HG03521 (cell line): ENCODE measurements around the gene ESRRB.
"Not testable (repeated sequence)": the region's sequence is repeated elsewhere in the genome, so short reads cannot be mapped to it uniquely, and the experiment has no call there.

ENCODE experiments used
- ATAC-seq: cut with Tn5 transposase; IDR thresholded peaks from one replicate; pipeline ENCODE4 v1.9.1; 2021; ENCODE audit warnings: mild to moderate bottlenecking, moderate library complexity; ENCODE audit not compliant: unreplicated experiment

ESRRB gene

DNA sequence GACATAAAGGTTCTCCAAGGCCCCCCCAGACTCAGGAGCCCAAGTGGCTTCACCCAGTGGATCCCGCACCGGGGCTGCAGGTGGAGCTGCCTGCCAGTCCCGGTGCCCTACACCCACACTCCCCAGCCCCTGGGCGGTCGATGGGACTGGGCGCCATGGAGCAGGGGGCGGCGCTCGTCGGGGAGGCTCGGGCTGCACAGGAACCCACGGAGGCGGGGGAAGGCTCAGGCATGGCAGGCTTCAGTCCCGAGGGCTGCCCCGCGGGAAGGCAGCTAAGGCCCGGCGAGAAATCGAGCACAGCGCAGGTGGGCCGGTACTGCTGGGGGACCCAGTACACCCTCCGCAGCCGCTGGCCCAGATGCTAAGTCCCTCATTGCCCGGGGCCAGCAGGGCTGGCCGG lies 160.7 kb downstream of the ESRRB start:
- ATAC-seq = not testable (repeated sequence)

DNA sequence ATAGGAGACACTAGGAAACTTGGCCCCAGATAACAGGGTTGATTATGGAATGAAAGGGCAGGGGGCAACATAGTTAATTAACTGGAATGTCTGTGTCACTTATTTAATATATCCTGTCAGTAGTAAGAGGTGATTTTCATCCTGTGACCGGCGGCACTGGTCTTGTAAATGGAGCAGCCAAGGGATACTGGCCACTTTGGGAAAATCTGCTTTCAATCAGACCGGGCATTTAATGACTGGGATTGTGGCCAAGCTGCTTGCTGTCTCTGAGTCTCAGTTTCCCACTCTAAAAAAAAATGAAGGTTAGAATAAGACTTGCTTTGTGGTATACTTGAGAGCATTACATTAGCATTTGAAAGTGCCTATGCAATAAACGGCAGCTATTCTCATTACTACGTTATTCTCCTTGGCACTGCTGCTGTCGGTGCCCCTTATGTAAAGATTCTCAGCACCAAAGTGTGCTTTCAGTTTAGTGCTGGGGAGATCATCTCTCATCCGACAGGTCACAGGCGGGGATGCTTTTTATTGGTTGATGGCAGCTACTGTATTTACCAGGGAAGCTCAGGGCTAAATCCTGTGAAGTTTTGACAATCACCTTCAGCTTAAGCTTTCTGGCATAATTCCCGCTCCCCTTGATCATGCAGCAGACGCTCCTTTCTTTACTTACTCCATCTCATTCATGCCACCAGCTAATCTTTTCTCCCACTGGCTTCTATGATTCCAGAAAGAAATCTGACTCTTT lies 162.1 kb downstream of the ESRRB start:
- ATAC-seq = no peak

DNA sequence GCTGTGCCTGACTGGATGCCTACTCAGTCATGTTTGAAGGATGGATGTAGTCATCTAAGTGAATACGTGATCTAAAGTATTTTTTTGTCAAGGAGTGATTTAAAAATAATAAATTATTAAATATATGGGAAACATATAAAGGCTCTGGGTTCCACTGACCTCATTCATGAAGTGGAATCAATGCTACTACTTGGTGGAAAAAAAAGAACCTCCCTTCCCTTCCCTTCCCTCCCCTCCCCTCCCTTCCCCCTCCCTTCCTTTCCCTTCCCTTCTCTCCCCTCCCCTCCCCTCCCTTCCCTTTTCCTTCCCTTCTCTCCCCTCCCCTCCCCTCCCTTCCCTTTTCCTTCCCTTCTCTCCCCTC lies 162.7 kb downstream of the ESRRB start:
- no peak for ATAC-seq

- no peak for ATAC-seq
Measured at GRCh38 chr14:76539130-76539529, 163.2 kb downstream of the ESRRB start.

DNA sequence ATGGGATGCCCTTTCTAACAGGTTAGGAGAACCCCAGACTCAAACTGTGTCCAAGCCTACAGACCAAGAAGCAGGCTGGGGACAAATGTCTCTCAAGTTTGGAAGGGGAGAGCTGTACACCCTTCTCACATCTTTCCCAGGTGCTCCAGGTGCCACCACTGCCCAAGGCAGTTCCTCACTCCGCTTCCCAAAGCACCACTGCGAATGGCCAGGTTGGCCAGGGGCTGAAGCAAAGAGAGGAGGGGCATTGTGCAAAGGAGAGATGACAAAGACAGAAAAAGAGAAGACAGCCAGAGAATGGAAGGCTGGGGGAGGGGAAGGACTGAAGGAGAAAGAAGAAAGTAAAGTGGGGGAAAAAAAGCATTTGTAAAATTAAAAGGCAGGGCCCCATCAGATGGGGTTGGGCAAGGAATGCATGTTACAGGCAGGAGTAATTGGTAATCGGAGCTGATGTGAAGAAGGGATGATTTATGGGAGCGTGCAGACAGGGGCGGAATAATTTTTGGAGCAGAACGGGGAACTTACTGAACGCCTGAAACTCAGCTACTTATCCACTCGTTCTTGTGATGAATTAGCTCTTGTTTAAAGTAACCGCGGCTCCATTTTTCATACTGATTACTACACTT lies 165.8 kb downstream of the ESRRB start:
- ATAC-seq = no peak

- ATAC-seq = no peak
Measured at GRCh38 chr14:76546426-76547221, 170.7 kb downstream of the ESRRB start.

GRCh38 chr14:76547831-76548230 lies 171.9 kb downstream of the ESRRB start:
- no peak for ATAC-seq

DNA sequence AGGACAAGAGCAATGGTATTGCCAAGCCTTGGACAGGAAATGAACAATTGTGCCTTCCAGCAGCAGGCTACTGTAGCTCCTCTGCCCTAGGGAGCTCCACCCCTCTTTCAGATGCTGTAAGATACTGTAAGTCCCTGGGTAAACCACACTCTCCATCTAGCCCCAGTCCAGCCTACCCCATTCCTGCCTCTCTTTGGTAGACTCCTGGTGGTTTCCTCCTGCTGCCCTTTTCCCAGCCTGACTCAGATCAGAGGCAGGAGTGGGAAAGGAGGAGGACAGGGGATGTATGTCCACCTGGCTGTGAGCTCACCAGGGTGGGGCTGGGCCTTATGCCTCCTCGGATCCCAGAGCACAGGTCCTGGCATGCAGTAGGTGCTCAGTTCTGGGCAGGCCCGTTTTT lies 174.6 kb downstream of the ESRRB start:
- no peak for ATAC-seq

DNA sequence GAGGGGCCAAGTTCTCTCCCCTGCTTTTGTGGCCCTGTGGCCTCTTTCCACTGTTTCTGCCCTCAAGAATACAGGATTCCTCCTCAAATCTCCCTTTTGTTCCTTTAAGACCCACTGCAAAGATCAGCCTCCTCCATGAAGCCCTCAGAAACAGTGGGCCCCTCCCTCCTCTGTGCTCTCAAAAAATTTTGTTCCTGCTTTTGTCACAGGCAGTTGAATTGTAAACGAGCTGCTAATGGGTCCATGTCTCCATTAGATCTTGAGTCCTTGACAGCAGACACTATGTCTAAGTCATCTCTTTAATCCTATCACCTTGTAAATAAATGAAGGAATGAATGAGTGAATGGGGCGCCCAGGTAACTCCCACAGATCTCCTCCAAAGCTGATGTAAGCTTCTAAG lies 175.2 kb downstream of the ESRRB start:
- no peak for ATAC-seq
